NT2/D1 (cell line): ENCODE results near the gene SLC6A17.

Experiments
- SUZ12 ChIP-seq: IDR thresholded peaks from 2 replicates; pipeline ENCODE4 v1.6.1; 2011; ENCODE audit not compliant: insufficient read length, insufficient read depth; ENCODE audit errors: extremely low read depth
- YY1 ChIP-seq: IDR thresholded peaks from 2 replicates; pipeline ENCODE4 v1.6.1; 2011; ENCODE audit not compliant: insufficient read length, insufficient read depth
- ZNF274 ChIP-seq: IDR thresholded peaks from 2 replicates; pipeline ENCODE4 v1.6.1; 2011; ENCODE audit warnings: mild to moderate bottlenecking, low read depth, low read length

GRCh38 chr1:110249256-110249655, 99.0 kb downstream of the SLC6A17 start:
- TF ChIP-seq ZNF274: no peak
- no peak for TF ChIP-seq YY1
- no peak for TF ChIP-seq SUZ12
